Measurements from ENCODE around the gene L1CAM. TPM values are rescaled to one million over a fixed set of nuclear protein-coding genes. Genes with fewer than 3 reads are reported as not detected.

Gene L1CAM
- total and polyA plus RNA-seq, 11 donors, result 0.99 to 11.0 (median 2.4) TPM

DNA sequence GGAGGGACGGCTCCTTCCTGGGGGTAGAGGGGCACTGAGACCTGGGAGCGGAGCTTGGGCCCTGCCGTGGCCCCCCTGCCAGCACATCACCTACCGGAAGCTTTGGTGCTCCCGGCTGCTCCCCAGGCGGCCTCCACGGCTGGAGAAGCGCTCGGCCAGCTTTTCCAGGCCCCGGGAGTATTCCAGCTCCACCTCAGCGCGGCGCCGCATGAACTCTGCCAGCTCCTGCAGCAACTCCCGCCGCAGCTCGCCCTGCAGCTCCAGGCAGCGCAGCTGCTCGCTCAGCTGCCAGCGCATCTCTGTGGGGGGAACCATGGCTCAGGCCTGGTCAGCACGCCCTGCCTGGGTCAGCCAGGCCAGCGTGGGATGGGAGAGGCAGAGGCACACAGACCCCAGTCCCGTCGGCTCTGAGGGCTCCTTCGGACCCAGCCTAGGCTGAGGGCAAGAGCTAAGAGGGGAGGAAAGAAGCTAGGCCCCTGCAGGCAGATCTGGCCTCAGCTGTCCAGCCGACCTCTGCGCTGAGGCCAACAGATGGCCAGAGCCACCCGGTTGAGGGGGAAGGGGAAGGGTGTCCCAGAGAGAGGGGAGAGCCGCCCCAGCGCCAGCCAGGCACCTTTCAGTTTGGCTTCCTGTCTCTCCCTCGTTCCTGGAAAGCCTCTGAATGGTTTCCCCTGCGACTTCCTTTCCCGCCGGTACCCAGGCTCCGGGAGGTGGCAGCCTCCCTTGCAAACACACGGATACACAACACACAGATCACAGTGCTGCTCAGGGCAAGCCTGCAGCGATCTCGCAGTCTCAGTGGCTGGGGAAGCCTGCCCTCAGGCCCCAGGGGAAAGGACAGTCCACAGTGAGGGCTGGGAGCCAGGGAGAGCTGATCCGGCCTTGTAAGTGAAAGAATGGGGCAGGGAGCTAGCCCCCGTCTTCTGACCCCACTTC is 35.8 kb upstream of the L1CAM start:
- H3K4me3 ChIP-seq, result peak overlapping the region in 8 of 12 donors; percentile 7 to 33 (median 16)
- ATAC-seq (peak in 1 of 4 donors; percentile 11), DNase-seq (peak in 2 of 5 donors; percentile 40)
- H3K9me3 ChIP-seq, result no peaks in the 10 kb centered on the region
- intact Hi-C loops (cut with DNase I), result loop anchor here in 3 of 10 donors (10.0 kb wide), 2 partner anchors 127 to 197 kb away; partner anchors contain the start of genes IDH3G (in 2 of the 3), SSR4 (in 2 of the 3), ABCD1 (in 1 of the 3) and BCAP31 (in 1 of the 3)
- peaks cover 0 to 37% (median 0%) of the 10 kb centered on the region in 9 donors for H3K36me3 ChIP-seq
- TF ChIP-seq POLR2A (IDR thresholded peaks at IDR 0.05) (no peak), CTCF (IDR thresholded peaks at IDR 0.05) (no peak)
- WGBS, 4 donors, result 43 to 59% (median 48%) methylated on average over 26 to 40 of the region's 40 CpGs
- peaks cover 0 to 60% (median 0%) of the 10 kb centered on the region in 9 donors for H3K27me3 ChIP-seq
- peaks cover 0 to 51% (median 17%) of the 10 kb centered on the region in 12 donors for H3K4me1 ChIP-seq
- H3K27ac ChIP-seq, result peak overlapping the region in 9 of 12 donors; percentile 37 to 98 (median 55)

DNA sequence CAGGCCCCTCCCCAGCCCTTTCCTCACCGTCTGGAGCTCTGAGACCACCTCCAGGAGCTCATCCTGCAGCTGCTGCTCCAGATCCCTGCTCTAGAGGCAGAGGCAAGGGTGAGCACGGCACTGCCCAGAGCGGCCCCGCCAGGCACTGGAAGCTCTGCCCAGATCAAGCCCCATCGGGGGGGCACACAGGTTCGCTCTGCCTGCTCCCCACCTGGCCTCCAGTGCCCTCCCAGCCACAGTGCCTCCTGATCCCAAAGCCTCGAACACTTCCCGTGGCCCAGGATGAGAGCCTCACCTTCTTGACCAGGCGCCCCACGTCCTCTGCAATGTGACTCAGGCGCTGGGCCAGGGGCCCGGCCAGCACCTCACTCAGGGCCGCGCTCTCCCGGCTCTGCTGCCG is 35.1 kb upstream of the L1CAM start:
- Histone ChIP-seq H3K27ac (peak overlapping the region in 6 of 12 donors; percentile 48 to 98 (median 65)), H3K36me3 (peaks cover 0 to 43% (median 0%) of the 10 kb centered on the region in 9 donors), H3K27me3 (peaks cover 0 to 58% (median 0%) of the 10 kb centered on the region in 9 donors), H3K4me1 (peaks cover 0 to 46% (median 12%) of the 10 kb centered on the region in 12 donors), H3K9me3 (no peaks in the 10 kb centered on the region), H3K4me3 (peak overlapping the region in 8 of 12 donors; percentile 7 to 33 (median 14))
- intact Hi-C loops (cut with DNase I), result loop anchor here in 3 of 10 donors (10.0 kb wide), 2 partner anchors 126 to 196 kb away; partner anchors contain the start of genes IDH3G (in 2 of the 3), SSR4 (in 2 of the 3), ABCD1 (in 1 of the 3) and BCAP31 (in 1 of the 3)
- ATAC-seq (no peak), DNase-seq (peak in 2 of 5 donors; percentile 12 to 20)
- TF ChIP-seq CTCF (IDR thresholded peaks at IDR 0.05) (no peak), POLR2A (IDR thresholded peaks at IDR 0.05) (no peak)
- 63 to 75% (median 74%) methylated on average over 9 to 16 of the region's 16 CpGs; no CpG with 5 or more reads in 1 of the 4 donors for WGBS, 4 donors

DNA sequence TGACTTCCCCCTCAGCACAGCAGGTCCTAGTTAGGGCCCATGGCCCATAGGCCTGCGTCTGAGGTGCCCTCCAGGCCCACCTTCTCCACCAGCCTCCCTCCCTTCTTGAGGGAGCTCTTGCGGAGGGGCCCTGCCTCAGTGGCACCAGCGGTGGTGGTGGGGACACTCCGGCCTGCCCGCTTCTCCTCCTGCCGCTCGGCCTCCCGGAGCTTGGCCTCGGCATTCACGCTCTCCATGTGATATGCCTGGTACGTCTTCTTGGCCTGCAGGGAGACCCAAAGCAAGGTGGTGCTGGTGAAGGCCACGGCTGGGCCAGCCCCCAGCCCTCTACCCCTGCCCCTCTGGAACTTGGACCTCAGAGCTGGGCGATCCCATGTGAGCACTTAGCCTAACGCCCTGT is 34.6 kb upstream of the L1CAM start:
- no peak overlapping the region for H3K4me3 ChIP-seq
- H3K9me3 ChIP-seq, result no peaks in the 10 kb centered on the region
- TF ChIP-seq POLR2A (IDR thresholded peaks at IDR 0.05), result no peak
- no peak for TF ChIP-seq CTCF (IDR thresholded peaks at IDR 0.05)
- H3K4me1 ChIP-seq, result peaks cover 0 to 46% (median 11%) of the 10 kb centered on the region in 12 donors
- H3K27me3 ChIP-seq, result peaks cover 0 to 56% (median 0%) of the 10 kb centered on the region in 9 donors
- intact Hi-C loops (cut with DNase I), result loop anchor here in 3 of 10 donors (10.0 kb wide), 2 partner anchors 126 to 196 kb away; partner anchors contain the start of genes IDH3G (in 2 of the 3), SSR4 (in 2 of the 3), ABCD1 (in 1 of the 3) and BCAP31 (in 1 of the 3)
- WGBS, 4 donors, result 92 to 96% (median 94%) methylated on average over 12 to 14 of the region's 14 CpGs
- ATAC-seq (no peak), DNase-seq (peak in 1 of 5 donors; percentile 8)
- H3K36me3 ChIP-seq, result peaks cover 0 to 48% (median 0%) of the 10 kb centered on the region in 9 donors
- H3K27ac ChIP-seq, result no peak overlapping the region
